Measurements from ENCODE around the gene MAPK8IP1. TPM values are rescaled to one million over a fixed set of nuclear protein-coding genes. Genes with fewer than 3 reads are reported as not detected.

Gene MAPK8IP1
- total and polyA plus RNA-seq, 2 donors (not counting 3 experiments of a cell fraction or from before 2014, with no cell fraction given): 4.1 to 4.8 TPM

DNA sequence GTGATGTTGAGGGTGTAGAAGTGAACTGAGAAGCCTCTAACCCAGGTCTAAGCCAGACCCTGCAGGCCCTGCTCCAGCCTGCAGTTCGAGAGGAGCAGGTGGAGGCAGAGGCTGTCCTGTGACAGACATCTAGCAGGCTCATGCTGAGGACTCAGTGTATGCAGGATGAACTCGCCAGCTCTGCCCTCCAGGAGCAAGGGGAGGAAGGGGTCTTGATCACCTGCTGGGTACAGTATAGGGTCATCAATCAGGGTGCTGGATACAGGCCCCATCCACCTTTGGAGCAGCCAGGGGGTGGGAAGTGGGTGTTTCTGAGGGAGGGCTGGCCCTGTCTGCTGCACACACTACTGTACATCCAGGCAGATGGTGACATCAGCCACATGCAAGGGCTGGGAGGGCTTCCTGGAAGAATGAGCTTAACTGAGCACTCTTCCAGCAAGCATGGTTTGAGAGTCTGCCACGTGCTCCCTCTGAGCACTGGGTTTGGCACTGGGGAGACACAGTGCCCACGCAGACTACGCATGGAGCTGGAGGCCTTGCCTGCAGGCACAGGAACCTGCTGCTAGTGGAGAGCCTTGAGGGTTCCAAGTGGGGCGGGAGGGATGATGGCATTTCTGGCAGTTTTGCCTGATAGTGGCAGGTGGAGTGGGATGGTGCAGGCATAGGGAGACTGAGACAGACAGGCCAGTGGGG, 9.2 kb downstream of the MAPK8IP1 start:
- Histone ChIP-seq H3K9me3 (replicated peaks; ENCODE audit: control insufficient read depth, insufficient read depth, low read length) (no peaks in the 10 kb centered on the region), H3K27me3 (ENCODE audit: control insufficient read depth in 2 of 2, insufficient read depth in 2 of 2, low read length in 2 of 2) (peaks cover 3 to 6% of the 10 kb centered on the region in 2 experiments), H3K4me3 (replicated peaks in 1 of 3; ENCODE audit: insufficient read depth in 1 of 3, low read depth in 1 of 3, low read length in 3 of 3) (no peak overlapping the region), H3K36me3 (ENCODE audit: control insufficient read depth in 2 of 2, extremely low read depth in 1 of 2, insufficient read depth in 2 of 2, low read length in 2 of 2) (no peaks in the 10 kb centered on the region), H3K27ac (ENCODE audit: insufficient read depth, low read depth, low read length) (no peak overlapping the region), H3K4me1 (ENCODE audit: control insufficient read depth, extremely low read depth, insufficient read depth, low read length) (peaks cover 5% of the 10 kb centered on the region), H3K9ac (replicated peaks; ENCODE audit: extremely low read depth, insufficient read depth, low read length) (no peak overlapping the region), H3K9me1 (replicated peaks; ENCODE audit: control insufficient read depth, extremely low read depth, insufficient read depth, low read length) (no peaks in the 10 kb centered on the region), H3K4me2 (ENCODE audit: insufficient read depth, low read length) (no peak overlapping the region), H3K79me2 (ENCODE audit: control insufficient read depth, insufficient read depth, low read length) (no peaks in the 10 kb centered on the region), H2AFZ (ENCODE audit: low read depth, low read length) (no peak overlapping the region), H4K20me1 (replicated peaks; ENCODE audit: control insufficient read depth, extremely low read depth, insufficient read depth, low read length) (no peaks in the 10 kb centered on the region)
- TF ChIP-seq POLR2AphosphoS5 (IDR thresholded peaks at IDR 0.05; ENCODE audit: insufficient read depth, low read depth, low read length): no peak
- no peak for TF ChIP-seq GATA2 (IDR thresholded peaks at IDR 0.05; ENCODE audit: insufficient read depth, insufficient read length, low read depth, low read length)
- TF ChIP-seq EZH2 (IDR thresholded peaks at IDR 0.05; ENCODE audit: borderline replicate concordance, low read depth, low read length, severe bottlenecking): no peak
- TF ChIP-seq FOS (IDR thresholded peaks at IDR 0.05; ENCODE audit: borderline replicate concordance, insufficient read depth, low read length): no peak
- TF ChIP-seq JUN (IDR thresholded peaks at IDR 0.05; ENCODE audit: borderline replicate concordance, insufficient read depth, insufficient read length, low read depth): no peak
- TF ChIP-seq MYC (IDR thresholded peaks at IDR 0.05; ENCODE audit: low read depth, low read length): no peak
- dilution Hi-C loops (cut with MboI; ENCODE audit: extremely low pct_ligation_motif_present, low sequenced_read_pairs) (no loop called here), intact Hi-C loops (cut with micrococcal nuclease) (no loop called here)
- FAIRE-seq: no peak
- no peak for DNase-seq (ENCODE audit: low read depth, low spot score)
- ChIA-PET POLR2A (no interaction called here), CTCF (no interaction called here)
- BruUV-seq (replicated peaks): no TSS peak

DNA sequence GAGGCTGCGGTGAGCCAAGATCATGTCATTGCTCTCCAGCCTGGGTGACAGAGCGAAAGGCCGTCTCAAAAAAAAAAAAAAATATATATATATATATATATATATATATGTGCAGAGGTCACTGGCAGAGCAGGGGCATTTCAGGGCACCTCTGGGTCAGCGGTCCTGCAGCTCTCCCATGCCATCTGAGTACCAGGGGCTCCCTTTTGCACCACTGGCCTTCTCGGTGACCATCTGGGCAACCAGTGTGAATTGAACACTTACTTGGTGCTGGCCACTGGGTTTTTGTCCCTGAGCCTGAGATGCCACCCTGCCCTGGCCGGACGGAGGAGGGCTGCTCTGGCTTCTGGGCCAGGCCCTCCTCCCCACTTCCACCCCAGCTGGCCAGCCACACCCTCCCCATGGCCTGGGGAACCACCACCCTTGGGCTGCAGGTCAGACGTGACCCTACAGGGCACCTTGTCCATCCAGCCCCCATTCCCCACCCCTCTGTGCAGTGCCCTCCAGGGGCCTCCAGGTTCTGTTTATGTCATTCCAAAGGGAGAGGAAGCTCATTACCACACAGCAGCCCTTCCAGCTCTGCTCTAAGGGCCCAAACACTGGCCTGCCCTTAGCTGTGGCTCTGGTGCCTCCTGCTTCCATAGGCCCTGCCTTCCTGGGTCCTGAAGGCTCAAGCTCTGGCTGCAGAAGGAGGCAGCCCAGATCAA, 10.3 kb downstream of the MAPK8IP1 start:
- no peak overlapping the region for H3K4me3 ChIP-seq (replicated peaks in 1 of 3; ENCODE audit: insufficient read depth in 1 of 3, low read depth in 1 of 3, low read length in 3 of 3)
- H3K9ac ChIP-seq (replicated peaks; ENCODE audit: extremely low read depth, insufficient read depth, low read length): no peak overlapping the region
- no peak overlapping the region for H3K4me2 ChIP-seq (ENCODE audit: insufficient read depth, low read length)
- BruUV-seq (replicated peaks): no TSS peak
- H3K36me3 ChIP-seq (ENCODE audit: control insufficient read depth in 2 of 2, extremely low read depth in 1 of 2, insufficient read depth in 2 of 2, low read length in 2 of 2): no peaks in the 10 kb centered on the region
- dilution Hi-C loops (cut with MboI; ENCODE audit: extremely low pct_ligation_motif_present, low sequenced_read_pairs): no loop called here
- FAIRE-seq: no peak
- H2AFZ ChIP-seq (ENCODE audit: low read depth, low read length): no peak overlapping the region
- no peaks in the 10 kb centered on the region for H4K20me1 ChIP-seq (replicated peaks; ENCODE audit: control insufficient read depth, extremely low read depth, insufficient read depth, low read length)
- H3K27ac ChIP-seq (ENCODE audit: insufficient read depth, low read depth, low read length): no peak overlapping the region
- intact Hi-C loops (cut with micrococcal nuclease): no loop called here
- ChIA-PET CTCF (no interaction called here), POLR2A (no interaction called here)
- DNase-seq (ENCODE audit: low read depth, low spot score): no peak
- peaks cover 10% of the 10 kb centered on the region for H3K4me1 ChIP-seq (ENCODE audit: control insufficient read depth, extremely low read depth, insufficient read depth, low read length)
- peaks cover 4 to 9% of the 10 kb centered on the region in 2 experiments for H3K27me3 ChIP-seq (ENCODE audit: control insufficient read depth in 2 of 2, insufficient read depth in 2 of 2, low read length in 2 of 2)
- H3K9me1 ChIP-seq (replicated peaks; ENCODE audit: control insufficient read depth, extremely low read depth, insufficient read depth, low read length): no peaks in the 10 kb centered on the region
- TF ChIP-seq POLR2AphosphoS5 (IDR thresholded peaks at IDR 0.05; ENCODE audit: insufficient read depth, low read depth, low read length) (no peak), MYC (IDR thresholded peaks at IDR 0.05; ENCODE audit: low read depth, low read length) (no peak), EZH2 (IDR thresholded peaks at IDR 0.05; ENCODE audit: borderline replicate concordance, low read depth, low read length, severe bottlenecking) (no peak), GATA2 (IDR thresholded peaks at IDR 0.05; ENCODE audit: insufficient read depth, insufficient read length, low read depth, low read length) (no peak)
- TF ChIP-seq, protein P1, sequence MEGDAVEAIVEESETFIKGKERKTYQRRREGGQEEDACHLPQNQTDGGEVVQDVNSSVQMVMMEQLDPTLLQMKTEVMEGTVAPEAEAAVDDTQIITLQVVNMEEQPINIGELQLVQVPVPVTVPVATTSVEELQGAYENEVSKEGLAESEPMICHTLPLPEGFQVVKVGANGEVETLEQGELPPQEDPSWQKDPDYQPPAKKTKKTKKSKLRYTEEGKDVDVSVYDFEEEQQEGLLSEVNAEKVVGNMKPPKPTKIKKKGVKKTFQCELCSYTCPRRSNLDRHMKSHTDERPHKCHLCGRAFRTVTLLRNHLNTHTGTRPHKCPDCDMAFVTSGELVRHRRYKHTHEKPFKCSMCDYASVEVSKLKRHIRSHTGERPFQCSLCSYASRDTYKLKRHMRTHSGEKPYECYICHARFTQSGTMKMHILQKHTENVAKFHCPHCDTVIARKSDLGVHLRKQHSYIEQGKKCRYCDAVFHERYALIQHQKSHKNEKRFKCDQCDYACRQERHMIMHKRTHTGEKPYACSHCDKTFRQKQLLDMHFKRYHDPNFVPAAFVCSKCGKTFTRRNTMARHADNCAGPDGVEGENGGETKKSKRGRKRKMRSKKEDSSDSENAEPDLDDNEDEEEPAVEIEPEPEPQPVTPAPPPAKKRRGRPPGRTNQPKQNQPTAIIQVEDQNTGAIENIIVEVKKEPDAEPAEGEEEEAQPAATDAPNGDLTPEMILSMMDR (IDR thresholded peaks at IDR 0.05; ENCODE audit: extremely low read depth in 1 of 2, insufficient read depth in 1 of 2, low read depth in 1 of 2, low read length in 2 of 2): no peak
- TF ChIP-seq, protein P2, sequence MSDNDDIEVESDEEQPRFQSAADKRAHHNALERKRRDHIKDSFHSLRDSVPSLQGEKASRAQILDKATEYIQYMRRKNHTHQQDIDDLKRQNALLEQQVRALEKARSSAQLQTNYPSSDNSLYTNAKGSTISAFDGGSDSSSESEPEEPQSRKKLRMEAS (IDR thresholded peaks at IDR 0.05; ENCODE audit: insufficient read depth, insufficient read length): no peak
- no peaks in the 10 kb centered on the region for H3K9me3 ChIP-seq (replicated peaks; ENCODE audit: control insufficient read depth, insufficient read depth, low read length)
- no peaks in the 10 kb centered on the region for H3K79me2 ChIP-seq (ENCODE audit: control insufficient read depth, insufficient read depth, low read length)
